Glutamatergic neuron (in vitro differentiated cells): ENCODE measurements around the gene ZNF350. TPM values are rescaled to one million over a fixed set of nuclear protein-coding genes. Genes with fewer than 3 reads are reported as not detected.
"Not testable (repeated sequence)": the region's sequence is repeated elsewhere in the genome, so short reads cannot be mapped to it uniquely, and the experiment has no call there.

Experiments
- DNase-seq: peaks from one replicate; pipeline ENCODE4 v3.0.0; 2022
- H3K27ac Mint-ChIP-seq: one replicate; pipeline ENCODE4 v1.8.0; 2020; ENCODE audit warnings: mild to moderate bottlenecking, mixed read lengths, inconsistent platforms; ENCODE audit not compliant: unreplicated experiment
- H3K27me3 Mint-ChIP-seq: one replicate; pipeline ENCODE4 v1.8.0; 2020; ENCODE audit warnings: mild to moderate bottlenecking, moderate library complexity, mixed read lengths, inconsistent platforms; ENCODE audit not compliant: unreplicated experiment
- H3K36me3 Mint-ChIP-seq: one replicate; pipeline ENCODE4 v1.8.0; 2020; ENCODE audit warnings: mild to moderate bottlenecking, mixed read lengths, inconsistent platforms; ENCODE audit not compliant: unreplicated experiment
- H3K4me1 Mint-ChIP-seq: one replicate; pipeline ENCODE4 v1.8.0; 2020; ENCODE audit warnings: mild to moderate bottlenecking, low read depth, mixed read lengths, inconsistent platforms; ENCODE audit not compliant: unreplicated experiment
- H3K4me3 Mint-ChIP-seq: one replicate; pipeline ENCODE4 v1.8.0; 2020; ENCODE audit warnings: mild to moderate bottlenecking, mixed read lengths, inconsistent platforms; ENCODE audit not compliant: unreplicated experiment
- H3K9me3 Mint-ChIP-seq: one replicate; pipeline ENCODE4 v1.8.0; 2020; ENCODE audit warnings: mild to moderate bottlenecking, moderate library complexity, mixed read lengths, inconsistent platforms; ENCODE audit not compliant: unreplicated experiment
- CTCF ChIP-seq: fragments of 200-600 bp; sonication (generic); IDR thresholded peaks from one replicate; pipeline ENCODE4 v1.5.0; 2021; ENCODE audit not compliant: partially characterized antibody, unreplicated experiment
- total RNA-seq: library from RNA; stranded (reverse); fragmentation: NEBNext Ultra II Directional; extraction: Animal tissue kit (Norgen Biotek cat#: 25700); gene quantifications from one replicate; pipeline ENCODE4 v1.2.1, GENCODE V29; 2021; ENCODE audit not compliant: unreplicated experiment

ZNF350 gene
- total RNA-seq, 1 donor from 2014 or later = 9.7 TPM

GRCh38 chr19:51994048-51994644 lies 7.5 kb upstream of the ZNF350 start:
- H3K9me3 Mint-ChIP-seq = peaks cover 31% of the 10 kb centered on the region
- H3K36me3 Mint-ChIP-seq = peaks cover 66% of the 10 kb centered on the region
- no peak for TF ChIP-seq CTCF
- peaks cover 4% of the 10 kb centered on the region for H3K27me3 Mint-ChIP-seq
- H3K27ac Mint-ChIP-seq = no peak overlapping the region
- no peak for DNase-seq
- no peaks in the 10 kb centered on the region for H3K4me1 Mint-ChIP-seq
- H3K4me3 Mint-ChIP-seq = no peak overlapping the region

GRCh38 chr19:51993422-51993821 lies 6.8 kb upstream of the ZNF350 start:
- no peaks in the 10 kb centered on the region for H3K4me1 Mint-ChIP-seq
- H3K27ac Mint-ChIP-seq = no peak overlapping the region
- DNase-seq = no peak
- peaks cover 32% of the 10 kb centered on the region for H3K9me3 Mint-ChIP-seq
- no peak overlapping the region for H3K4me3 Mint-ChIP-seq
- peaks cover 63% of the 10 kb centered on the region for H3K36me3 Mint-ChIP-seq
- H3K27me3 Mint-ChIP-seq = peaks cover 4% of the 10 kb centered on the region
- no peak for TF ChIP-seq CTCF

GRCh38 chr19:51983361-51983760 lies 3.3 kb downstream of the ZNF350 start:
- H3K9me3 Mint-ChIP-seq = peaks cover 16% of the 10 kb centered on the region
- no peak overlapping the region for H3K4me3 Mint-ChIP-seq
- H3K27ac Mint-ChIP-seq = no peak overlapping the region
- TF ChIP-seq CTCF = no peak
- H3K27me3 Mint-ChIP-seq = no peaks in the 10 kb centered on the region
- no peak for DNase-seq
- H3K4me1 Mint-ChIP-seq = no peaks in the 10 kb centered on the region
- H3K36me3 Mint-ChIP-seq = peaks cover 33% of the 10 kb centered on the region

- H3K36me3 Mint-ChIP-seq = peaks cover 34% of the 10 kb centered on the region
- H3K9me3 Mint-ChIP-seq, H3K4me1 Mint-ChIP-seq, H3K4me3 Mint-ChIP-seq, H3K27ac Mint-ChIP-seq, H3K27me3 Mint-ChIP-seq, DNase-seq: not testable (repeated sequence)
Observed at GRCh38 chr19:51980926-51981325, 5.7 kb downstream of the ZNF350 start.

- TF ChIP-seq CTCF = no peak
- no peak for DNase-seq
- no peak overlapping the region for H3K27ac Mint-ChIP-seq
- peaks cover 5% of the 10 kb centered on the region for H3K9me3 Mint-ChIP-seq
- no peak overlapping the region for H3K4me3 Mint-ChIP-seq
- no peaks in the 10 kb centered on the region for H3K4me1 Mint-ChIP-seq
- H3K27me3 Mint-ChIP-seq = no peaks in the 10 kb centered on the region
- peaks cover 34% of the 10 kb centered on the region for H3K36me3 Mint-ChIP-seq
Observed at GRCh38 chr19:51980116-51980736, 6.4 kb downstream of the ZNF350 start.
